ENCODE results near the gene TMTC1.

TMTC1 gene

DNA sequence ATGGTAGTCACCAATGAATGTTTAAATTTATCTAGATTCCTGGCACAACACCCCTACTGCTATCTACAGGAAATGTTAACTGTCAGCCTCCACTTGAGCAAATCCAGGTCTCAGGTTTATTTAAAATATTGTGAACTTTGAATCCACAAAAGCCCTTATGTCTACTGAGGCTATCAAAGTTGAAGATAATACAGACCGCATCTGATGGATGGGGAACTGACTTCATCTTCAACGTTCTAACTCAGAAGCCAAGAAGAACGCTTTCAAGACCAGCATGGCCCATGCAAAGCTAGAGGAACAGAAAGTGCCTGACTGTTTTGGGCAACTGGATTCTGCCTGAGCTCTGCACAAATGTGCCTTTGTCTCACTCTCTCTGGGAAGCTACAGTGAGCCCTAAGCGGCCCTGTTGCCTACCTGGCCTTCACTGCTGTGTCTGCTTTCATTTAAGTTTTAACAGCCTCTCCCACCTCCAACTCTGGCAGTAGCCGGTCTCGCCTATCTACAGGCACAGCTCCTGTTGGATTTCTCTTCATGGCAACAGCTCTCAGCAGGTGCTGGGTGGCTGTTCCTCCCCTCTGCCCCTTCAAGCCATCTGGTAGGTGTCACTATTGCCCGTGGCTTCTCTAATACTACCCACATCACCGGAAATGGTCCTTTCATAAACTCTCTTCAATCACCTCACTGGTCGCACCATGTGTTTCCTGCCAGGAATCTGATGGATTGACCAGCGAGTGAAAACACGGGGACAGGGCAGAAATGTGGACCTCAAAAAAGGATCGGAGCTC lies 174.1 kb downstream of the TMTC1 start:
- no peak for DNase-seq

DNA sequence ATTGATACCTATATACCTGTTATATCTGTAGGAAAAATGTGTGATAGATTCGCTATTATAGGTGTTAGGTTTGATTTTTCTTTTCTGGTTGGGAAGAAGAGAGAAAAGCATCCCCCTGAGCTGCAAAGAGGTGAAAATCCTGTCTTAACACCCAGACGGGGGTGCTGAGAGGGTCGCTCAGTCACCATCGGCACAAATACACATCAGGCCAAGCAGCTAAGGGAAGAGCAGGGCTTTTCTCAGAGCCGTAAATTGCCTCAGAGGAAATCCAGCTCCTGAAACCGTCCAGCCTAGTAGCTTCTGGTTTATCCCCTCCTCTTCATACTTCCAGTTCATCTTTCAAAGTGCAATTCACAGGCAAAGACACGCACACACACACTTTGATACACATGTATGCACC lies 175.2 kb downstream of the TMTC1 start:
- no peak for DNase-seq

GRCh38 chr12:29599381-29599780 lies 184.4 kb downstream of the TMTC1 start:
- no peak for DNase-seq

DNA sequence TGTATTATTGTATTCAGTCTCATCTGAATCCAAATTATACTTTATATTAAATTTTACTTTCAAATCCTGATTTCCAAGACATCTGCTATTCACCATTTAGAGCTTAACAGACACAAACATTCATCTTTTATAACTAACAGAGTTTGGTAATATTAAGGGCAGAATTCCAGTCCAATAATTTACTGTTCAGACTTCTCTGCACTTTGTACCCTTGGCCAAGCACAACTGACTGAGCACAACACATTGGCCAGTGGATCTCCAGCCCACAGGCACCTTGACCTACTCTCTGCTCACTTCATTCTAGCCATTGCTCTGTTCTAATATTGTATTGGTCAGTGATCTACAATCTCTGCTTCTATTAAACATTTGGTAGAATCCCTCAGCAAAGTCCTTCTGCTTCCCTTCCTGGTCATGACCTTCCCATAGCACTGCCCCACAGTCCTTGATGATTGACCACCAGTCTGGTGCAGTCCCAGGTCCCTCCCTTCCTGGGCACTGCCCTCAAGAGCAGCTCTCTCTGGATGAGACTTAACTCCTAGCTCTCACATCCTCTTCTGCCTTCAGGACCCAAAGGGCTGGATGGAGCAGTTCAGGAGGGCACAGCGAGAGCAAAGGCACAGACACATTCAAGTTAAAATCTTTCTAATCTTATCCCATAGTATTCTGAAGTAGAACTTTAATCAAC lies 188.5 kb downstream of the TMTC1 start:
- no peak for DNase-seq

- DNase-seq: no peak
Measured at GRCh38 chr12:29593001-29593400, 190.7 kb downstream of the TMTC1 start.

- DNase-seq: no peak
Measured at GRCh38 chr12:29591140-29592020, 192.4 kb downstream of the TMTC1 start.

DNA sequence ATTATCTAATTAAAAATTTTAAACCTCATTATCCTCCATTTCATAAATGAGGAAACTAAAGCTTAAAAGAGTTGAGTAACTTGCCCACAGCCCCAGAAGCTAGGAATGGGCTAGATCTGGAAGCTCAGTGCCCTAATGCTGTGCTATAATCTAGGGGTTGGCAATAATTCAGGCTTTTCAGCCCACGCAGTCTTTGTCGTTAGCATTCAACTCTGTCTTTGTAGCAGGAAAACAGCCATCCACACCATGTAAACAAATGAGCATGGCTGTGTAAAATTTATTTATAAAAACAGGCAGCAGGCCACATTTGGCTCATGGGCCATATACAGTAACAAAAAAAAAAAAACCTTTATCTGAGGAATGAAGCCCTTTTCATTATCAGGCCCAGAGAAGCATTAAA lies 193.9 kb downstream of the TMTC1 start:
- no peak for DNase-seq

DNA sequence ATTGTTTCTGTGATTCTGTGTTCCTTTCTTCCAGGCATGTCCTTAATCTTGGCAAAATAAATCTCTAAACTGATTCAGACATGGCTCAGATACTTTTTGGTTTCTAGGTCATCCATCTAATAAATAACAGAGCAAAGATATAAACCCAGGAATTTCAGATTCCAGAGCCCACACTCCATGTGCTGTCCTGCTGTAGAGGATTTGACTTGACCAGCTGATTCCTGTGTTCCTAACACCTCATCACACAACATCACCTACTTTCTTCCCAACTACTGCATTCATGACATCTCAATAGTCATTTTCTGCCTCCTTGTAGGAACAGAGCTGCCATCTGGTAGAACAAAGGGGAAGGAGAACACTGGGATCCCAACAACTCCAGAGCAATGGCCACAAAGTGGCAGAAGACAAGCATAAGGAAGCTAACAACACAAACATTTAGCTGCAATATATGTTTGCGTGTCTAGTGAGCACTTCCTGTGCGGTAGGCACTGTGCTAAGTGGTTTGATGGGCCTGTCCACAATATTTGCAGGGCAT lies 194.4 kb downstream of the TMTC1 start:
- DNase-seq: no peak

GRCh38 chr12:29582677-29583272 lies 201.0 kb downstream of the TMTC1 start:
- no peak for DNase-seq

DNA sequence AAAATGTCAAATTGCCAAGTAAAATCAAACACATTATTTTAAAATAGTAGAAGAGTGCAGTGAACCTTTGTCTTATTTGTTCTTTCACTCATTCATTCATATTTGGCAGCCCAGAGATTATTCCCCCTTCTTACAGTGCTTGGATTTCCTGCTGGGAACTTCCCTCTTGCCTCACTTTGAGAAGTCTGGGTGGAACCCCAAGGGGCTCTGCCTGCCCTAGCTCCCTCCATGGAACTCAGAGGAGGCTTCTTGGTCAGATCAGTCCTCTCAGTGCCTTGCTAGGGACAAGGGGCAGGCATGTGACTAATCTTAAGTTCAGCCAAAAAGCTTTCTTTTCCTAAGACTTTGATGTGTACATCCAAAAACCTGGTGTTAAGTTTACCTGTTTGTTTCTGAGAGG lies 201.6 kb downstream of the TMTC1 start:
- no peak for DNase-seq

DNA sequence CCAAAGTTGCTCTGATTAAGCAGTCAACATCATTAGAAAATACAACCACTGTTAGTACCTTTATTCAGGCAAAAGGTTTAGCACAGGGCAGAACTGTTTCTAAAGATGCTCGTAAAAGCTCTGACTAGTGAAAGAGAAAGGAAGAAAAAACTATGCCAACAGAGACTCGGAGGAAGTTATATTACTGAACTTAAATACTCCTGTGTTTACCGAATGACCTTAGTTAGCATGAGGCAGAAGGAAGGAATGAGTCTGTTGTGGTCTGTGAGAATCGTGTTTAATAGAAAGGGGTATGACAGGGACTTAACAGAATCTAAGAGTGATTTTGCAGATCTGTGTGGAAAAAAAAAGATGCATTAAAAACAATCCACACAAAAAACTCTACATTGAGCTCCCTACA lies 202.1 kb downstream of the TMTC1 start:
- DNase-seq: no peak

DNA sequence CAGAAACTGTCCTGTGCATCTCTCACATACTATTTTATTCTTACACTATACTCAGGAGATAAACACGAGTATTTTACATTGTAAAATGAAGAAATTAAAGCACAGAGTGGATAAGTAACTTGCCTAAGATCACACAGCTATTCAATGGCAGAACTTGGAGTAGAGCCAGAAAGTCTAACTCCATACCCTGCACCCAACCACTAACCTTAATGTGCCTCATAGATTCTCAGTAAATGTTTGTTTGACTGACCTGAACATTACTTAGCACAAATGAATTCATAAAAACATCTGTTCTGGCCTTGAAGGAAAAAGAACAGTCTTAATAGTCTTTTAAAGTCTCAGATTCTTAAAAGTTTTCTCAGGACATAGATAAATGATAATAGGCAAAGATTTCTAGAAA lies 202.8 kb downstream of the TMTC1 start:
- no peak for DNase-seq

GRCh38 chr12:29578731-29579130 lies 205.0 kb downstream of the TMTC1 start:
- no peak for DNase-seq

DNA sequence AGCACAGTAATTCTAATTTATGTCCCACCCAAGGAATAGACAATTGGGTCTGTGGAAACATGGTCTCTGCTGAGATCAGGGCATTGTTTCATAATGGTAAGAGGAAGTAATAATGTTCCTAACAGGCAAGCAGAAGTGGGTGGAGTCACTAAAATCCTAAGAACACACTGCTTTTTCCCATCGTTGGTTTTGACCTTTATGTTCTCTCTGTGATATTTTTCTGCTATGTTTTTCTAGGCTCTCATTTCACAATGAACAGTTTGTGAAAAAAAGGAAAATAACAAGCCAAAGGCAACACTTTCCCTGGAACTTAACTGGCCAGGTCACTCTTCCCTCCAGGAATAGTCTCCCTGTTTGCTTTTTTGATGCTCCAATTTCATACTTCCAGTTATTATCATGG lies 205.7 kb downstream of the TMTC1 start:
- no peak for DNase-seq

GRCh38 chr12:29574500-29574899 lies 209.2 kb downstream of the TMTC1 start:
- DNase-seq: no peak

GRCh38 chr12:29572938-29573337 lies 210.8 kb downstream of the TMTC1 start:
- DNase-seq: no peak

GRCh38 chr12:29572464-29572863 lies 211.3 kb downstream of the TMTC1 start:
- no peak for DNase-seq

DNA sequence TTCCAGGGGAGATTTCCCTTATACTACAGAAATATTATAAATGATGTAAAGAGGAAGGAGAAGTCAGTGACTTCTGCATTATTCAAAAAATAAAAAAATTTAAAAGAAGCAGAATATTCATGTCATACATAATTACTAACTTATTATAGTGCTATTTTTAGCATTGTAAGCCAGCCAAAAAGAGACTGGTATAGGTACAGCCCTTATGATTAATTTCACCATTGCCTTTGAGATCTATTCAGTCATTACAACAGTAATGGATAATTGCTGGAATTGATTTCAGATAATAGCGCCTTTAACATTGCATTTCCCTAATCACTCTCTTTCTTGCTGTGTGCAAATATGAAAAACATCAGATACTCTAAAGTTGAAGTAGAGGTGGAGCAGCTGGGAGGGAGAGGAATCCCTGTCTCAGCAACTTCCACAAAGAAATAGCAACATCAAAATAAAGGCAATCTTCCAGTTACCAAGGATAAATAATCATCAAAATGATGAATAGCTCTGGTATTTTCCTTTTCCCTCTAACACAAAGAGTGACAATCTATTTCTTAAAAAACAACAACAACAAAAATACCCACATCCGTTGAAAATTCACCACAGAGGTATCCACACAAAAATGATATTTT lies 214.5 kb downstream of the TMTC1 start:
- DNase-seq: no peak

GRCh38 chr12:29566441-29566840 lies 217.3 kb downstream of the TMTC1 start:
- no peak for DNase-seq

- DNase-seq: no peak
Measured at GRCh38 chr12:29565727-29566126, 218.0 kb downstream of the TMTC1 start.

- DNase-seq: no peak
Measured at GRCh38 chr12:29564925-29565324, 218.8 kb downstream of the TMTC1 start.

DNA sequence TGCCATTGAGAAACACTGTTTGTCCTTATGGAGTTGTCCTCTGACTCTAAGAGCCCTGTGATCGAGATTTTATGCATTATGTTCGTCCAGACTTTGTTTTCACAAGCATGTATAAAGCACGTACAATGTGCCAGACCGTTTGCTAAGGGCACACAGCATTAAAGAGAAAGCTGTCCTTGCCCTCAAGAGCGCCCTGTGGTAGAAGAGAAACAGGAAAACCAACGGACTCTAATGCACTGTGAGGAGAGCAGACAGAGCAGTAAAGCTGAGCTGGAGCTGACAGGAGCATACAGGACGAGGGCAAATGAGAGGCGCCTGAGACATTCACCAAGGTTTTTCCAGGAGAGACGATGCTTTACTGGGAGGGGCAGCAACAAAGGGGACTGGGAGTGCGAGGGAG lies 220.1 kb downstream of the TMTC1 start:
- DNase-seq: no peak

DNA sequence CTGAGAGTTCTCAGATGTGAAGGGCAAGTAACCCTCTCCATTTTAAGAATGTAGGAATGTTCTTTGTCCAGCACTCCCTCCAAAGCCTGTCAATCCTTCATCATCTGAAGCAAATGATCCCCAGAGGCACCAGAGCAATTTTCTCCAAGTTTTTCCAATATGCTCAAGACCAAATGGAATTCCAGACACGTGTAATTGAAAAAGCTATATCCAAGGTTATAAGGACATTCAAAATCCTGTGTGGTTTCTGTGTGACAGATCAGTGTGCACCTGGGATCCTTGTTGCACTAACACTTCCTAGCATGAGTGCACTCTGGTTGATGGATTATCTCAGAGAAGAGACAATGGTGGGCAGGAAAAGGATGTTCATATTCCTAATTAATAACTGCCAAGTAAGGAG lies 220.7 kb downstream of the TMTC1 start:
- no peak for DNase-seq

Measured in stimulated activated naive CD4-positive, alpha-beta T cell treated with Interleukin-2 at 50 U/mL for 16 hours (primary cell).